OCI-LY1 (cell line): ENCODE results near the gene VIPR2.

ENCODE experiments used
- CTCF ChIP-seq: fragments of 200-600 bp; sonication (generic), shearing (Covaris generic); IDR thresholded peaks from 2 replicates; pipeline ENCODE4 v1.5.1; 2017; ENCODE audit warnings: mild to moderate bottlenecking, antibody characterized with exemption, low read length, moderate library complexity, mixed read lengths
- EZH2 ChIP-seq: fragments of 200-600 bp; sonication (generic), shearing (Covaris generic); IDR thresholded peaks from 2 replicates; pipeline ENCODE4 v1.8.0; 2017; ENCODE audit warnings: borderline replicate concordance, mixed run types, mild to moderate bottlenecking, antibody characterized with exemption, low read length, moderate library complexity, mixed read lengths

GRCh38 chr7:159125104-159125954 is 19.3 kb downstream of the VIPR2 start:
- TF ChIP-seq CTCF (no peak), EZH2 (no peak)
